IMR-90 (cell line): ENCODE results near the gene ANGPTL4. TPM values are rescaled to one million over a fixed set of nuclear protein-coding genes. Genes with fewer than 3 reads are reported as not detected.
A peak's percentile ranks its signal among the peaks of the same experiment; 100 is the strongest.

Experiments used
- ATAC-seq: fragments of 200-7000 bp; cut with Tn5 transposase; 2 replicates; pipeline ENCODE4 v1.9.1; 2020; ENCODE audit warnings: low read depth, mild to moderate bottlenecking, moderate library complexity
- BruUV-seq: library from RNA; stranded (reverse); fragments of 400-500 nt; replicated peaks from 2 replicates; lab custom pipeline; 2021; lab: Mats Ljungman, UMichigan
- CTCF ChIA-PET: fragments of 300-600 bp; formaldehyde crosslinking; extraction: SDS; loops from one replicate; lab custom pipeline; 2021; ENCODE audit warnings: antibody characterized with exemption; lab: Yijun Ruan, JAX
- POLR2A ChIA-PET: fragments of 300-600 bp; sonication (Branson Sonifier 250); formaldehyde crosslinking; loops from one replicate; lab custom pipeline; 2022; ENCODE audit warnings: antibody characterized with exemption; ENCODE audit not compliant: unreplicated experiment; lab: Charles Lee
- DNase-seq: peaks from one replicate; pipeline ENCODE4 v3.0.0; 2013
- H2AFZ ChIP-seq: replicated peaks from 2 replicates; pipeline ENCODE3; 2013; ENCODE audit warnings: low read length, mild to moderate bottlenecking; ENCODE audit not compliant: poor library complexity
- H2AK5ac ChIP-seq: 2 replicates; pipeline ENCODE4 v1.6.1; 2013; ENCODE audit warnings: low read depth, low read length, inconsistent platforms
- H2AK9ac ChIP-seq: replicated peaks from 2 replicates; pipeline ENCODE3; 2013; ENCODE audit warnings: mild to moderate bottlenecking, low read depth, low read length, moderate library complexity; ENCODE audit not compliant: poor library complexity
- H2BK120ac ChIP-seq: 2 replicates; pipeline ENCODE4 v1.6.1; 2013; ENCODE audit warnings: low read depth, low read length, inconsistent platforms
- H2BK15ac ChIP-seq: 3 replicates; pipeline ENCODE4 v1.6.1; 2013; ENCODE audit warnings: low read depth, low read length, inconsistent platforms
- H2BK20ac ChIP-seq: 2 replicates; pipeline ENCODE4 v1.6.1; 2013; ENCODE audit warnings: low read depth, mild to moderate bottlenecking, inconsistent platforms, low read length, moderate library complexity
- H2BK5ac ChIP-seq: 2 replicates; pipeline ENCODE4 v1.6.1; 2013; ENCODE audit warnings: mild to moderate bottlenecking, low read depth, low read length, inconsistent platforms; ENCODE audit not compliant: poor library complexity, severe bottlenecking
- H3K14ac ChIP-seq: replicated peaks from 2 replicates; pipeline ENCODE4 v1.6.1; 2013; ENCODE audit warnings: low read depth, low read length, inconsistent platforms
- H3K18ac ChIP-seq: 2 replicates; pipeline ENCODE4 v1.6.1; 2013; ENCODE audit warnings: low read depth, low read length, control low read depth
- H3K23ac ChIP-seq: 2 replicates; pipeline ENCODE4 v1.6.1; 2013; ENCODE audit warnings: low read depth, low read length, inconsistent platforms
- H3K27ac ChIP-seq: 2 replicates; pipeline ENCODE4 v1.5.1; 2013; ENCODE audit warnings: mild to moderate bottlenecking, control low read depth, low read length; ENCODE audit not compliant: insufficient read depth
- H3K27me3 ChIP-seq: 2 replicates; pipeline ENCODE4 v1.6.1; 2013; ENCODE audit warnings: low read length; ENCODE audit not compliant: control insufficient read depth, insufficient read depth
- H3K36me3 ChIP-seq: 2 replicates; pipeline ENCODE4 v1.6.1; 2013; ENCODE audit warnings: low read length, mixed read lengths; ENCODE audit not compliant: control insufficient read depth, insufficient read depth
- H3K4ac ChIP-seq: 2 replicates; pipeline ENCODE4 v1.6.1; 2013; ENCODE audit warnings: low read depth, low read length, inconsistent platforms
- H3K4me1 ChIP-seq: 2 replicates; pipeline ENCODE4 v1.6.1; 2013; ENCODE audit warnings: low read length, mixed read lengths; ENCODE audit not compliant: control insufficient read depth, insufficient read depth
- H3K4me2 ChIP-seq: 2 replicates; pipeline ENCODE4 v1.6.1; 2013; ENCODE audit warnings: low read depth, mild to moderate bottlenecking, control low read depth, low read length, moderate library complexity
- H3K4me3 ChIP-seq: 2 replicates; pipeline ENCODE4 v1.5.1; 2013; ENCODE audit warnings: low read depth, mild to moderate bottlenecking, control low read depth, low read length, moderate library complexity; ENCODE audit not compliant: insufficient read depth
- H3K56ac ChIP-seq: 2 replicates; pipeline ENCODE4 v1.6.1; 2013; ENCODE audit warnings: low read length, inconsistent platforms; ENCODE audit not compliant: insufficient read depth; ENCODE audit errors: extremely low read depth
- H3K79me1 ChIP-seq, 2 experiments: 2 replicates each; pipeline ENCODE4 v1.6.1; 2013; ENCODE audit warnings: low read length in 2 of 2, inconsistent platforms in 1 of 2, low read depth in 1 of 2
- H3K9ac ChIP-seq: 2 replicates; pipeline ENCODE4 v1.6.1; 2013; ENCODE audit warnings: low read depth, low read length, control low read depth
- H3K9me1 ChIP-seq: 2 replicates; pipeline ENCODE4 v1.6.1; 2013; ENCODE audit warnings: low read length, inconsistent platforms; ENCODE audit not compliant: insufficient read depth
- H3K9me3 ChIP-seq: 2 replicates; pipeline ENCODE4 v1.6.1; 2013; ENCODE audit warnings: low read length; ENCODE audit not compliant: control insufficient read depth, insufficient read depth
- H4K20me1 ChIP-seq: 2 replicates; pipeline ENCODE4 v1.6.1; 2013; ENCODE audit warnings: low read length, inconsistent platforms; ENCODE audit not compliant: insufficient read depth
- H4K5ac ChIP-seq: 2 replicates; pipeline ENCODE4 v1.6.1; 2013; ENCODE audit warnings: mild to moderate bottlenecking, low read depth, low read length, control low read depth
- H4K8ac ChIP-seq, 2 experiments: 2 replicates each; pipeline ENCODE4 v1.6.1; 2013; ENCODE audit warnings: low read depth in 2 of 2, low read length in 2 of 2, control low read depth in 1 of 2, inconsistent platforms in 1 of 2
- H4K91ac ChIP-seq: 2 replicates; pipeline ENCODE4 v1.6.1; 2013; ENCODE audit warnings: low read depth, low read length, inconsistent platforms; ENCODE audit not compliant: insufficient read depth
- CHD1 ChIP-seq: IDR thresholded peaks from 2 replicates; pipeline ENCODE4 v1.6.1; 2012; ENCODE audit warnings: low read depth, low read length, improper control_type of control experiment
- CTCF ChIP-seq: conservative IDR thresholded peaks from 2 replicates; pipeline ENCODE4 v1.5.1; 2012; ENCODE audit warnings: mild to moderate bottlenecking, low read depth, low read length, improper control_type of control experiment
- ELK1 ChIP-seq: fragments of 150-350 bp; IDR thresholded peaks from 2 replicates; pipeline ENCODE4 v1.6.1; 2016; ENCODE audit warnings: low read depth, mild to moderate bottlenecking, low read length, moderate library complexity, borderline replicate concordance
- FOS ChIP-seq: fragments of 150-350 bp; IDR thresholded peaks from 2 replicates; pipeline ENCODE4 v1.6.1; 2016; ENCODE audit warnings: low read depth, low read length
- MAFK ChIP-seq: IDR thresholded peaks from 2 replicates; pipeline ENCODE4 v1.6.1; 2012; ENCODE audit warnings: low read depth, low read length, improper control_type of control experiment
- MAZ ChIP-seq: IDR thresholded peaks from 2 replicates; pipeline ENCODE4 v1.6.1; 2012; ENCODE audit warnings: low read depth, mild to moderate bottlenecking, low read length, improper control_type of control experiment, moderate library complexity, borderline replicate concordance
- MXI1 ChIP-seq: IDR thresholded peaks from 2 replicates; pipeline ENCODE4 v1.6.1; 2012; ENCODE audit warnings: low read depth, mild to moderate bottlenecking, low read length, moderate library complexity, borderline replicate concordance
- NFE2L2 ChIP-seq: fragments of 150-350 bp; IDR thresholded peaks from 2 replicates; pipeline ENCODE4 v1.6.1; 2016; ENCODE audit warnings: low read depth, mild to moderate bottlenecking, low read length
- RAD21 ChIP-seq: IDR thresholded peaks from 2 replicates; pipeline ENCODE4 v1.6.1; 2012; ENCODE audit warnings: low read length, improper control_type of control experiment
- WGBS, 2 experiments: methylation state at CpG; one replicate each; pipeline versions ENCODE4 v1.1.5 to v1.1.7; 2013; ENCODE audit warnings: missing lambda C conversion rate in 2 of 2; ENCODE audit not compliant: insufficient read length in 1 of 2; ENCODE audit errors: extremely low coverage in 2 of 2; 5-methylcytosine and 5-hydroxymethylcytosine counted together
- dilution Hi-C: fragments of 300-500 bp; cut with HindIII; formaldehyde crosslinking; loops from one replicate; pipeline ENCODE4 v1.14.3; 2018; ENCODE audit warnings: low sequenced_read_pairs; ENCODE audit not compliant: unreplicated experiment
- in situ Hi-C: fragments of 300-500 bp; cut with MboI; formaldehyde crosslinking; loops from 3 replicates; pipeline ENCODE4 v1.14.3; 2019; ENCODE audit warnings: low sequenced_read_pairs, inconsistent platforms, mixed read lengths
- intact Hi-C: fragments of 100-400 bp; cut with micrococcal nuclease; formaldehyde crosslinking; loops from 2 replicates; pipeline ENCODE4 v1.10.0; 2022
- polyA plus RNA-seq, 3 experiments: library from polyadenylated mRNA; depleted of rRNA; stranded (reverse); fragments of >200 nt; gene quantifications; 2 replicates each; pipeline ENCODE4 v1.2.3, GENCODE V29; 2012; ENCODE audit warnings: low replicate concordance in 1 of 3
- total RNA-seq: library from RNA; depleted of rRNA; stranded (reverse); fragments of >200 nt; gene quantifications from 2 replicates; pipeline ENCODE4 v1.2.3, GENCODE V29; 2012
- TF ChIP-seq, protein P1 (sequence below): fragments of 150-350 bp; IDR thresholded peaks from 2 replicates; pipeline ENCODE4 v1.6.1; 2017; ENCODE audit warnings: mild to moderate bottlenecking, antibody characterized with exemption, low read length, low read depth

ANGPTL4 gene
- total and polyA plus RNA-seq, 2 of the 4 experiments (the other 2 are of a cell fraction), result 1.4 to 19.1 TPM

GRCh38 chr19:8321986-8322637 lies 41.8 kb upstream of the ANGPTL4 start:
- peaks cover 29 to 55% of the 10 kb centered on the region in 2 experiments for H3K79me1 ChIP-seq
- no peak overlapping the region for H2BK20ac ChIP-seq
- H2BK15ac ChIP-seq, result no peak overlapping the region
- peak overlapping the region; percentile 87 for H2AK5ac ChIP-seq
- BruUV-seq, result no TSS peak
- peak overlapping the region; percentile 22 for H2BK5ac ChIP-seq
- peaks cover 8% of the 10 kb centered on the region; the same call in 1 of the 2 replicates for H3K9me1 ChIP-seq
- peak overlapping the region; percentile 82 for H3K4me3 ChIP-seq
- peak overlapping the region; percentile 79 for H3K9ac ChIP-seq
- peak overlapping the region; percentile 38 for H3K4ac ChIP-seq
- H3K36me3 ChIP-seq, result peaks cover 13% of the 10 kb centered on the region
- peak overlapping the region; percentile 83 for H3K27ac ChIP-seq
- peak overlapping the region; percentile 77 for H3K23ac ChIP-seq
- ChIA-PET CTCF (no interaction called here), POLR2A (interaction anchor here (0.6 kb wide), 1 partner anchor 825 kb away, joined by 3 read pairs; no protein-coding TSS in a partner anchor)
- in situ Hi-C loops (loop anchor here (5.0 kb wide), 1 partner anchor 255 kb away; the partner anchor contains the start of gene MYO1F), intact Hi-C loops (no loop called here), dilution Hi-C loops (no loop called here)
- H3K9me3 ChIP-seq, result peaks cover 5% of the 10 kb centered on the region
- H4K8ac ChIP-seq, result peak overlapping the region; percentile 6 to 71; a peak in 1 of 4 replicates
- no peak overlapping the region for H2BK120ac ChIP-seq
- WGBS, 2 experiments, result 3% methylated on average over 6 of the region's 30 CpGs; no CpG with 5 or more reads in 1 of the 2 experiments
- peak overlapping the region; percentile 70; the same call in 1 of the 2 replicates for H4K91ac ChIP-seq
- no peak for DNase-seq
- peaks cover 31% of the 10 kb centered on the region for H4K20me1 ChIP-seq
- H3K4me2 ChIP-seq, result peak overlapping the region; percentile 99
- H3K56ac ChIP-seq, result peak overlapping the region; percentile 32
- no peak overlapping the region for H3K18ac ChIP-seq
- H3K14ac ChIP-seq, result peak overlapping the region; percentile 91
- peak overlapping the region; percentile 93 for H2AFZ ChIP-seq
- ATAC-seq, result no peak
- H4K5ac ChIP-seq, result peak overlapping the region; percentile 1; the same call in 1 of the 2 replicates
- H3K27me3 ChIP-seq, result no peaks in the 10 kb centered on the region
- peak overlapping the region; percentile 99 for H2AK9ac ChIP-seq
- no peak for TF ChIP-seq ELK1
- TF ChIP-seq FOS, result no peak
- no peak for TF ChIP-seq CHD1
- no peak for TF ChIP-seq RAD21
- TF ChIP-seq MAZ, result no peak
- no peak for TF ChIP-seq MXI1
- TF ChIP-seq NFE2L2, result no peak
- no peak for TF ChIP-seq MAFK
- TF ChIP-seq CTCF, result no peak
- TF ChIP-seq, protein P1, sequence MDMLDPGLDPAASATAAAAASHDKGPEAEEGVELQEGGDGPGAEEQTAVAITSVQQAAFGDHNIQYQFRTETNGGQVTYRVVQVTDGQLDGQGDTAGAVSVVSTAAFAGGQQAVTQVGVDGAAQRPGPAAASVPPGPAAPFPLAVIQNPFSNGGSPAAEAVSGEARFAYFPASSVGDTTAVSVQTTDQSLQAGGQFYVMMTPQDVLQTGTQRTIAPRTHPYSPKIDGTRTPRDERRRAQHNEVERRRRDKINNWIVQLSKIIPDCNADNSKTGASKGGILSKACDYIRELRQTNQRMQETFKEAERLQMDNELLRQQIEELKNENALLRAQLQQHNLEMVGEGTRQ, result no peak
- peaks cover 9% of the 10 kb centered on the region for H3K4me1 ChIP-seq
